AG20443 (cell line): ENCODE data around the gene FKBP15.

Experiments used
- DNase-seq: peaks from one replicate; pipeline ENCODE4 v3.0.0; 2012; ENCODE audit warnings: low spot score, mixed read lengths

The FKBP15 gene

GRCh38 chr9:113183956-113184488, 37.1 kb downstream of the FKBP15 start:
- no peak for DNase-seq

GRCh38 chr9:113181165-113181564, 39.9 kb downstream of the FKBP15 start:
- no peak for DNase-seq

- DNase-seq, result no peak
Measured at GRCh38 chr9:113179839-113180238, 41.2 kb downstream of the FKBP15 start.

GRCh38 chr9:113178087-113178486, 43.0 kb downstream of the FKBP15 start:
- peak; percentile 64 for DNase-seq

- DNase-seq, result no peak
Measured at GRCh38 chr9:113177251-113177650, 43.8 kb downstream of the FKBP15 start.

GRCh38 chr9:113176803-113177202, 44.3 kb downstream of the FKBP15 start:
- DNase-seq, result no peak

GRCh38 chr9:113173341-113173740, 47.7 kb downstream of the FKBP15 start:
- DNase-seq, result no peak

- DNase-seq, result no peak
Measured at GRCh38 chr9:113168809-113169208, 52.3 kb downstream of the FKBP15 start.

- DNase-seq, result no peak
Measured at GRCh38 chr9:113166039-113166438, 55.0 kb downstream of the FKBP15 start.

- peak; percentile 77 for DNase-seq
Measured at GRCh38 chr9:113164536-113165300, 56.4 kb downstream of the FKBP15 start.

GRCh38 chr9:113163001-113163400, 58.1 kb downstream of the FKBP15 start:
- DNase-seq, result no peak

GRCh38 chr9:113160571-113160970, 60.5 kb downstream of the FKBP15 start:
- DNase-seq, result no peak

- DNase-seq, result no peak
Measured at GRCh38 chr9:113158446-113158845, 62.6 kb downstream of the FKBP15 start.

GRCh38 chr9:113156880-113157279, 64.2 kb downstream of the FKBP15 start:
- no peak for DNase-seq

- no peak for DNase-seq
Measured at GRCh38 chr9:113155911-113156588, 65.0 kb downstream of the FKBP15 start.

GRCh38 chr9:113154946-113155345, 66.1 kb downstream of the FKBP15 start:
- peak; percentile 23 for DNase-seq

GRCh38 chr9:113154471-113154870, 66.6 kb downstream of the FKBP15 start:
- peak; percentile 85 for DNase-seq

- DNase-seq, result no peak
Measured at GRCh38 chr9:113153599-113153998, 67.5 kb downstream of the FKBP15 start.

GRCh38 chr9:113152699-113153098, 68.4 kb downstream of the FKBP15 start:
- DNase-seq, result peak; percentile 28

GRCh38 chr9:113151696-113152630, 69.1 kb downstream of the FKBP15 start:
- no peak for DNase-seq

GRCh38 chr9:113150670-113151611, 70.1 kb downstream of the FKBP15 start, which contains the start of gene SLC31A2:
Gene SLC31A2, plus strand, starts transcription at chr9:113151007. Its CDS starts 68 bp downstream, at chr9:113151075.
- peak; percentile 96 for DNase-seq
